HG03575 (cell line): ENCODE results near the gene ARHGEF6.

Experiments
- ATAC-seq: cut with Tn5 transposase; IDR thresholded peaks from one replicate; pipeline ENCODE4 v1.9.1; 2021; ENCODE audit not compliant: unreplicated experiment, insufficient number of reproducible peaks, low FRiP score; ENCODE audit errors: extremely low read depth

ARHGEF6 gene

GRCh38 chrX:136754651-136755050 lies 26.1 kb downstream of the ARHGEF6 start:
- no peak for ATAC-seq

- ATAC-seq, result no peak
Measured at GRCh38 chrX:136752796-136753195, 27.9 kb downstream of the ARHGEF6 start.

- no peak for ATAC-seq
Measured at GRCh38 chrX:136752346-136752745, 28.4 kb downstream of the ARHGEF6 start.

GRCh38 chrX:136750364-136750763 lies 30.4 kb downstream of the ARHGEF6 start:
- no peak for ATAC-seq

- no peak for ATAC-seq
Measured at GRCh38 chrX:136747003-136747986, 33.4 kb downstream of the ARHGEF6 start.

GRCh38 chrX:136745215-136746173 lies 35.2 kb downstream of the ARHGEF6 start:
- no peak for ATAC-seq

GRCh38 chrX:136742721-136743379 lies 37.9 kb downstream of the ARHGEF6 start:
- no peak for ATAC-seq

GRCh38 chrX:136738049-136738729 lies 42.5 kb downstream of the ARHGEF6 start:
- ATAC-seq, result no peak

- no peak for ATAC-seq
Measured at GRCh38 chrX:136736690-136737089, 44.0 kb downstream of the ARHGEF6 start.

- ATAC-seq, result no peak
Measured at GRCh38 chrX:136735601-136736000, 45.1 kb downstream of the ARHGEF6 start.

- ATAC-seq, result no peak
Measured at GRCh38 chrX:136733613-136734012, 47.1 kb downstream of the ARHGEF6 start.

- ATAC-seq, result no peak
Measured at GRCh38 chrX:136731798-136732197, 48.9 kb downstream of the ARHGEF6 start.

- ATAC-seq, result no peak
Measured at GRCh38 chrX:136731207-136731782, 49.4 kb downstream of the ARHGEF6 start.

GRCh38 chrX:136728393-136728792 lies 52.3 kb downstream of the ARHGEF6 start:
- ATAC-seq, result no peak

GRCh38 chrX:136725441-136726104 lies 55.2 kb downstream of the ARHGEF6 start:
- ATAC-seq, result no peak

GRCh38 chrX:136718091-136718490 lies 62.6 kb downstream of the ARHGEF6 start:
- no peak for ATAC-seq

- no peak for ATAC-seq
Measured at GRCh38 chrX:136714626-136715599, 65.8 kb downstream of the ARHGEF6 start.
